ENCODE data around the gene EEF1E1. TPM values are rescaled to one million over a fixed set of nuclear protein-coding genes. Genes with fewer than 3 reads are reported as not detected.
A peak's percentile ranks its signal among the peaks of the same experiment; 100 is the strongest.

EEF1E1 gene
- total RNA-seq, 1 donor from 2014 or later, result 15.5 TPM

- no peaks in the 10 kb centered on the region for H3K9me3 ChIP-seq
- intact Hi-C loops (cut with DNase I), result no loop called here
- no peak for DNase-seq (ENCODE audit: low spot score in 2 of 2)
- no peak overlapping the region for H3K4me3 ChIP-seq
- peaks cover 0 to 6% of the 10 kb centered on the region in 2 donors for H3K4me1 ChIP-seq
- H3K27ac ChIP-seq, result peak overlapping the region in 1 of 2 donors; percentile 66
- no peak for TF ChIP-seq CTCF (IDR thresholded peaks at IDR 0.05)
- H3K27me3 ChIP-seq, result no peaks in the 10 kb centered on the region
- no peaks in the 10 kb centered on the region for H3K36me3 ChIP-seq
Observed at GRCh38 chr6:8075185-8075584, 27.2 kb downstream of the EEF1E1 start.

- Histone ChIP-seq H3K9me3 (no peaks in the 10 kb centered on the region), H3K4me3 (no peak overlapping the region), H3K27ac (peak overlapping the region; percentile 66 to 75), H3K4me1 (peaks cover 0 to 13% of the 10 kb centered on the region in 2 donors), H3K36me3 (no peaks in the 10 kb centered on the region), H3K27me3 (no peaks in the 10 kb centered on the region)
- no peak for DNase-seq (ENCODE audit: low spot score in 2 of 2)
- no peak for TF ChIP-seq CTCF (IDR thresholded peaks at IDR 0.05)
- intact Hi-C loops (cut with DNase I), result no loop called here
Observed at GRCh38 chr6:8074213-8074612, 28.1 kb downstream of the EEF1E1 start.

GRCh38 chr6:8073758-8074157 lies 28.6 kb downstream of the EEF1E1 start:
- H3K4me3 ChIP-seq, result no peak overlapping the region
- TF ChIP-seq CTCF (IDR thresholded peaks at IDR 0.05), result no peak
- peak overlapping the region; percentile 66 to 75 for H3K27ac ChIP-seq
- no peaks in the 10 kb centered on the region for H3K27me3 ChIP-seq
- no peak for DNase-seq (ENCODE audit: low spot score in 2 of 2)
- H3K9me3 ChIP-seq, result no peaks in the 10 kb centered on the region
- H3K36me3 ChIP-seq, result no peaks in the 10 kb centered on the region
- intact Hi-C loops (cut with DNase I), result no loop called here
- peaks cover 0 to 13% of the 10 kb centered on the region in 2 donors for H3K4me1 ChIP-seq

GRCh38 chr6:8070718-8071117 lies 31.6 kb downstream of the EEF1E1 start:
- no peak for DNase-seq (ENCODE audit: low spot score in 2 of 2)
- intact Hi-C loops (cut with DNase I), result no loop called here
- peak overlapping the region in 1 of 2 donors; percentile 66 for H3K27ac ChIP-seq
- TF ChIP-seq CTCF (IDR thresholded peaks at IDR 0.05), result no peak
- no peaks in the 10 kb centered on the region for H3K9me3 ChIP-seq
- peaks cover 0 to 13% of the 10 kb centered on the region in 2 donors for H3K4me1 ChIP-seq
- no peak overlapping the region for H3K4me3 ChIP-seq
- H3K36me3 ChIP-seq, result no peaks in the 10 kb centered on the region
- H3K27me3 ChIP-seq, result no peaks in the 10 kb centered on the region

GRCh38 chr6:8069631-8070284 lies 32.6 kb downstream of the EEF1E1 start:
- Histone ChIP-seq H3K4me3 (no peak overlapping the region), H3K27me3 (no peaks in the 10 kb centered on the region), H3K36me3 (no peaks in the 10 kb centered on the region), H3K4me1 (peaks cover 0 to 16% of the 10 kb centered on the region in 2 donors), H3K9me3 (no peaks in the 10 kb centered on the region), H3K27ac (peak overlapping the region; percentile 47 to 66)
- intact Hi-C loops (cut with DNase I), result loop anchor here (5.0 to 10.0 kb wide), 3 partner anchors 113 to 805 kb away; partner anchors contain the start of gene SSR1
- no peak for TF ChIP-seq CTCF (IDR thresholded peaks at IDR 0.05)
- no peak for DNase-seq (ENCODE audit: low spot score in 2 of 2)

Data from ascending aorta (tissue), 2 donors.